ENCODE measurements around the gene WNT9A. TPM values are rescaled to one million over a fixed set of nuclear protein-coding genes. Genes with fewer than 3 reads are reported as not detected.

WNT9A gene
- total RNA-seq, 1 experiment from 2014 or later, result not detected

DNA sequence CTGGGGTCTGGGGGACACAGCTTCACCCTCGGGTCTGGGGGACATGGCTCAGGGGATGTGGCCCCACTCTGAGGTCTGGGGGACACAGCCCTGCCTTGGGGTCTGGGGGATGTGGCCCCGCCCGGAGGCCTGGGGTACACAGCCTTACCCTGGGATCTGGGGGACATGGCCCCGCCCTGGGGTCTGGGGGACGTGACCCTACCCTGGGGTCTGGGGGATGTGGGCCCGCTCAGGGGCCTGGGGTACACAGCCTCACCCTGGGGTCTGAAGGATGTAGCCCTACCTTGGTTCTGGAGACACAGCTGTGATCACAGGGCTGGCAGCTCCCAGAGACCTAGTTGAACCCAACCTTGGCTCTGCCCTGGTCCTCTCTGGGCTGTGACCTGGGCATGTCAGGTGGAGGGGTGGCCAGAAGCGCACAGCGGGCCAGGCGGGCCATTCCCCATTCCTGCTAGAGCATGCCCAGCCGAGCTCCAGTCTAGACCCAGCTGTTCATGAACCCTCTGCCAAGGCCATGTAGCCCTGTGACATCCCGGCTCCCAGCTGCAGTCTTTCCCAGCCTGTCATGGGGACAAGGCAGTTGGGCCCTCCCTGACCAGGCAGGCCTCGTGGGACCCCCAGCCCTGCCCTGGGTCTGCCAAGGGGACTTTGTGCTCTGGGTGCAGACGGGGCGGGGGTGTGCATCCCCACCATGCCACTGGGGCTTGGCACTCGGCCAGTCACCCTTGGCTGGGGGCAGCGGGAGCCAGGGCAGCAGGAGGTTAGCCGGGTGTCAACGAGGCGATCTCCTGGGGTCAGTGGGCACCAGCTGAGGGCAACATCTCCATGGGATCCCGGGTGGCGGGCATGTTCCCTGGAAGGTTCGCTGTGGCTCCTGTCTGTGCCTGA is 43.9 kb downstream of the WNT9A start:
- no peaks in the 10 kb centered on the region for H3K4me1 ChIP-seq (ENCODE audit: insufficient read depth, low read length, poor library complexity, severe bottlenecking)
- TF ChIP-seq EZH2 (IDR thresholded peaks at IDR 0.05; ENCODE audit: borderline replicate concordance, low read depth, low read length, poor library complexity, severe bottlenecking), result no peak
- H3K9me3 ChIP-seq (ENCODE audit: low read depth, low read length, poor library complexity, severe bottlenecking), result no peaks in the 10 kb centered on the region
- no peaks in the 10 kb centered on the region for H3K36me3 ChIP-seq (ENCODE audit: insufficient read depth, low read length, poor library complexity, severe bottlenecking)
- no TSS peak for BruUV-seq (replicated peaks)
- no peak overlapping the region for H3K4me3 ChIP-seq (ENCODE audit: low read depth, low read length, poor library complexity, severe bottlenecking)
- ChIA-PET CTCF (no interaction called here), POLR2A (ENCODE audit: low non-redundant PET) (no interaction called here)
- intact Hi-C loops (cut with micrococcal nuclease; ENCODE audit: unreplicated experiment), result no loop called here
- DNase-seq (ENCODE audit: low spot score), result no peak
- no peak overlapping the region for H3K27ac ChIP-seq (ENCODE audit: low read depth, low read length, poor library complexity, severe bottlenecking)
- H3K27me3 ChIP-seq (replicated peaks; ENCODE audit: insufficient read depth, low read depth, low read length, poor library complexity), result no peaks in the 10 kb centered on the region

DNA sequence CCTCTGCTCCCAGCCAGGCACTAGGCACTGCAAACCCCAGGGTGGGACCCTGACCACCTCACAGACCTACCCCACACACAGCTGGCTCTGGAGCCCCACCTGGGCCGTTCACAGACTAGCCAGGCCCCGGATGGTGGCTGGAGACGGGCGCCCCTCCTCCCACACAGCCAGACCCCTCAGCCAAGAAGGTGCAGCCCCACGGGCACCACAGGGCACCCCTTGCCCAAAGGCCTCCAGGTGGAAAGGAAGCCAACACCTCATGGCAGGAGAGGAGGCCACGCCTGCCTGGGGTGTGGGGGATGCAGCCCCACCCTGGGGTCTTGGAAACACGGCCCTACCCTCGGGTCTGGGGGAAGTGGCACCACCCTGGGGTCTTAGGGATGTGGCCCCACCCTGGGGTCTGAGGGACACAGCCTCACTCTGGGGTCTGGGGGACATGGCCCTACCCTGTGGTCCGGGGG is 44.6 kb downstream of the WNT9A start:
- no peak for TF ChIP-seq EZH2 (IDR thresholded peaks at IDR 0.05; ENCODE audit: borderline replicate concordance, low read depth, low read length, poor library complexity, severe bottlenecking)
- no peak for TF ChIP-seq CTCF (conservative IDR thresholded peaks at IDR 0.05; ENCODE audit: low read depth, low read length)
- no TSS peak for BruUV-seq (replicated peaks)
- Histone ChIP-seq H3K4me1 (ENCODE audit: insufficient read depth, low read length, poor library complexity, severe bottlenecking) (no peaks in the 10 kb centered on the region), H3K36me3 (ENCODE audit: insufficient read depth, low read length, poor library complexity, severe bottlenecking) (no peaks in the 10 kb centered on the region), H3K4me3 (ENCODE audit: low read depth, low read length, poor library complexity, severe bottlenecking) (no peak overlapping the region), H3K9me3 (ENCODE audit: low read depth, low read length, poor library complexity, severe bottlenecking) (no peaks in the 10 kb centered on the region), H3K27ac (ENCODE audit: low read depth, low read length, poor library complexity, severe bottlenecking) (no peak overlapping the region), H3K27me3 (replicated peaks; ENCODE audit: insufficient read depth, low read depth, low read length, poor library complexity) (no peaks in the 10 kb centered on the region)
- DNase-seq (ENCODE audit: low spot score), result no peak
- intact Hi-C loops (cut with micrococcal nuclease; ENCODE audit: unreplicated experiment), result no loop called here
- CTCF ChIA-PET, result no interaction called here
- POLR2A ChIA-PET (ENCODE audit: low non-redundant PET), result no interaction called here

DNA sequence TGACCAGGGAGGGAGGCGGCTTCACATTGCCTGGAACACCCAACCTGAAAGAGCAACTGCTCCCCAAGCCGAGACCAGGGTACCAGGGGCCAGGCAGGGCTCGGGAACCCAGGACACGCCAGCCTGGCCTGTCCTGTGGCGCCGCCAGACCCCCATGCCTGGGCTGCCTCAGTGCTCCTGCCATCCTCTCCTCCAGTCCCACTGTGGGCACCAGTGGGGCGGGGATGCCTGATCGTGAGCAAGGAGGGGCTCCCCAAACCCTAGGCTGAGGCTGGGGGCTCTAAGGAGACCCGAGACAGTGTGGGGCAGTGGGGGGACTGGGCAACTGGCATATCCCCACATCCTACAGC is 45.1 kb downstream of the WNT9A start:
- ChIA-PET POLR2A (ENCODE audit: low non-redundant PET) (no interaction called here), CTCF (no interaction called here)
- no peak overlapping the region for H3K27ac ChIP-seq (ENCODE audit: low read depth, low read length, poor library complexity, severe bottlenecking)
- H3K9me3 ChIP-seq (ENCODE audit: low read depth, low read length, poor library complexity, severe bottlenecking), result no peaks in the 10 kb centered on the region
- no peak for DNase-seq (ENCODE audit: low spot score)
- BruUV-seq (replicated peaks), result no TSS peak
- intact Hi-C loops (cut with micrococcal nuclease; ENCODE audit: unreplicated experiment), result no loop called here
- no peaks in the 10 kb centered on the region for H3K4me1 ChIP-seq (ENCODE audit: insufficient read depth, low read length, poor library complexity, severe bottlenecking)
- H3K36me3 ChIP-seq (ENCODE audit: insufficient read depth, low read length, poor library complexity, severe bottlenecking), result no peaks in the 10 kb centered on the region
- TF ChIP-seq CTCF (conservative IDR thresholded peaks at IDR 0.05; ENCODE audit: low read depth, low read length) (no peak), EZH2 (IDR thresholded peaks at IDR 0.05; ENCODE audit: borderline replicate concordance, low read depth, low read length, poor library complexity, severe bottlenecking) (no peak)
- no peaks in the 10 kb centered on the region for H3K27me3 ChIP-seq (replicated peaks; ENCODE audit: insufficient read depth, low read depth, low read length, poor library complexity)
- no peak overlapping the region for H3K4me3 ChIP-seq (ENCODE audit: low read depth, low read length, poor library complexity, severe bottlenecking)

All from A673 (cell line).